Subcutaneous adipose tissue (tissue), 4 donors: Measurements from ENCODE around the gene CDC42SE1. TPM values are rescaled to one million over a fixed set of nuclear protein-coding genes. Genes with fewer than 3 reads are reported as not detected.

Experiments
- total RNA-seq, 4 donors: library from RNA; depleted of rRNA; stranded (reverse); fragments of >200 nt; gene quantifications; one replicate each; pipeline ENCODE4 v1.1.0, GENCODE V29; 2016
- TF ChIP-seq, protein P1 (sequence below): fragments of 450-650 bp; IDR thresholded peaks from one replicate; pipeline ENCODE4 v1.5.1; 2016; ENCODE audit warnings: low read depth, mild to moderate bottlenecking, control low read depth, antibody characterized with exemption, moderate library complexity

The CDC42SE1 gene
- total RNA-seq, 4 donors from 2014 or later, result 44.5 to 55.4 (median 47.7) TPM

- TF ChIP-seq, protein P1, sequence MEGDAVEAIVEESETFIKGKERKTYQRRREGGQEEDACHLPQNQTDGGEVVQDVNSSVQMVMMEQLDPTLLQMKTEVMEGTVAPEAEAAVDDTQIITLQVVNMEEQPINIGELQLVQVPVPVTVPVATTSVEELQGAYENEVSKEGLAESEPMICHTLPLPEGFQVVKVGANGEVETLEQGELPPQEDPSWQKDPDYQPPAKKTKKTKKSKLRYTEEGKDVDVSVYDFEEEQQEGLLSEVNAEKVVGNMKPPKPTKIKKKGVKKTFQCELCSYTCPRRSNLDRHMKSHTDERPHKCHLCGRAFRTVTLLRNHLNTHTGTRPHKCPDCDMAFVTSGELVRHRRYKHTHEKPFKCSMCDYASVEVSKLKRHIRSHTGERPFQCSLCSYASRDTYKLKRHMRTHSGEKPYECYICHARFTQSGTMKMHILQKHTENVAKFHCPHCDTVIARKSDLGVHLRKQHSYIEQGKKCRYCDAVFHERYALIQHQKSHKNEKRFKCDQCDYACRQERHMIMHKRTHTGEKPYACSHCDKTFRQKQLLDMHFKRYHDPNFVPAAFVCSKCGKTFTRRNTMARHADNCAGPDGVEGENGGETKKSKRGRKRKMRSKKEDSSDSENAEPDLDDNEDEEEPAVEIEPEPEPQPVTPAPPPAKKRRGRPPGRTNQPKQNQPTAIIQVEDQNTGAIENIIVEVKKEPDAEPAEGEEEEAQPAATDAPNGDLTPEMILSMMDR, result no peak
These were observed 46.5 kb downstream of the CDC42SE1 start for GRCh38 chr1:151012684-151013471.

DNA sequence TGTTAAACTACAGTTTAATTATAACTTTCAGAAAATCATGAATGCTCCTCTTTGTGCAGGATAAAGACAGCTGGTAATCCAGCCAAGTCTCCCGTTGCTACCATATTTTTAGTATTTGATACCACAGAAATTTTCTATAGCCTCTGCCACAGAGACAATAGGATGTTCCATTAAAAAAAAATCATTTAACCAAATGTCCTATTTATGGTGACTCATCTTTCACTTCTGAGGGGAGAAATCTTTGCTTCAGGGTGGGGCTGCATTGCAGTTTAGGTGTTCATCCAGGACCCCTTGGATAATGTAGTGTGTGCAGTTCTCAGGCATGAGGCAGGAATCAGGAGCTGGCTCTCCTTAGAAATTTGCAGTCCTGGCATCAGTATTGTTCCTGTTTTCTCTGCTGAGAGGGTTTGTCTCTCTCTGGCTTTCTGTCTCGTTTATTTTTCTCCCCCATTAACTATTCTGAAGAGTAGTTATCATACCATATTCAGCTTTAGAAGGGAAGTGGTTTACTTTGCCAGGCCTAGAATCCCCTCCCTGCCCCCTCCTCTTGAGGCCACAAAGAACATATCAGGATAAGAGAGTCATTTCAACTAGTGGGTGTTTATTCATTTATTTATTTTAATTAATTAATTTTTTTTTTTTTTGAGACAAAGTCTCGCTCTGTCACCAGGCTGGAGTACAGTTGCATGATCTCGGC is 48.1 kb downstream of the CDC42SE1 start:
- TF ChIP-seq, protein P1, result no peak

GRCh38 chr1:151010346-151010726 is 49.1 kb downstream of the CDC42SE1 start:
- TF ChIP-seq, protein P1, result no peak

DNA sequence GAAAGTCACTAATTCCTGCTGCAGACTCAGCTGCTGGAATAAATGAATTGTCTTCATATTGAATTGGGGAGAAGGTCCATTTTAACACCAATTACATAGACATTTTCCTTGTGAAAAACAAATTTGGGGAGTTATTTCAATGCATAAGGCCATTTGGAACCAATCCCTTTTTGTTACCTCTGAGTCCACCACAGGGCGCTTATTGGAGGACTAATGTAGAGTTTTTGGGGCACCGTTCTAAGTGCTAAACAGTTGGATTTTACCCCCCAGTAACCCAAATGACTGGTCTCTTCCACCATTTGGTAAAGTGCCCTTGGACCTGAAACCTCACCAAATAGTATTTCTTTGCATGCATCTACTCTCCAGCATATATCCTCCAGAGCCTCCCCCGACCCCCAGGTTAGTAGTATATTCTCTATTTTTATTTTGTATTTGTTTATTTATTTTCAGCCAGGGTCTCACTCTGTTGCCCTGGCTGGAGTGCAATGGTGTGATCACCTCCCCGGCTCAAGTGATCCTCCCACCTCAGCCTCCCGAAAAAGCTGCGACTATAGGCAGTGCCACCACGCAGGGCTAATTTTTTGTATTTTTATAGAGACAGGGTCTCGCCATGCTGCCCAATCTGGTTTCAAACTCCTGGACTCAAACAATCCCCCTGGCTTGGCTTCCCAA is 49.6 kb downstream of the CDC42SE1 start:
- TF ChIP-seq, protein P1, result no peak

GRCh38 chr1:151009206-151009587 is 50.2 kb downstream of the CDC42SE1 start:
- TF ChIP-seq, protein P1, result no peak

- TF ChIP-seq, protein P1, result no peak
These were observed 50.9 kb downstream of the CDC42SE1 start, which contains the start of gene PRUNE1 for GRCh38 chr1:151008244-151009205. PRUNE1 (plus strand) TSS chr1:151008449; CDS start chr1:151008633, 184 bp downstream.
